ENCODE data around the gene CRMP1.

- TF ChIP-seq, protein P1, sequence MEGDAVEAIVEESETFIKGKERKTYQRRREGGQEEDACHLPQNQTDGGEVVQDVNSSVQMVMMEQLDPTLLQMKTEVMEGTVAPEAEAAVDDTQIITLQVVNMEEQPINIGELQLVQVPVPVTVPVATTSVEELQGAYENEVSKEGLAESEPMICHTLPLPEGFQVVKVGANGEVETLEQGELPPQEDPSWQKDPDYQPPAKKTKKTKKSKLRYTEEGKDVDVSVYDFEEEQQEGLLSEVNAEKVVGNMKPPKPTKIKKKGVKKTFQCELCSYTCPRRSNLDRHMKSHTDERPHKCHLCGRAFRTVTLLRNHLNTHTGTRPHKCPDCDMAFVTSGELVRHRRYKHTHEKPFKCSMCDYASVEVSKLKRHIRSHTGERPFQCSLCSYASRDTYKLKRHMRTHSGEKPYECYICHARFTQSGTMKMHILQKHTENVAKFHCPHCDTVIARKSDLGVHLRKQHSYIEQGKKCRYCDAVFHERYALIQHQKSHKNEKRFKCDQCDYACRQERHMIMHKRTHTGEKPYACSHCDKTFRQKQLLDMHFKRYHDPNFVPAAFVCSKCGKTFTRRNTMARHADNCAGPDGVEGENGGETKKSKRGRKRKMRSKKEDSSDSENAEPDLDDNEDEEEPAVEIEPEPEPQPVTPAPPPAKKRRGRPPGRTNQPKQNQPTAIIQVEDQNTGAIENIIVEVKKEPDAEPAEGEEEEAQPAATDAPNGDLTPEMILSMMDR (IDR thresholded peaks at IDR 0.05; ENCODE audit: insufficient read depth, low read depth, low read length), result no peak
- no peak for TF ChIP-seq EZH2 (IDR thresholded peaks at IDR 0.05; ENCODE audit: insufficient read depth, low read length)
These were observed 88.2 kb downstream of the CRMP1 start for GRCh38 chr4:5804656-5805055.
